Measurements from ENCODE around the gene KCNJ5.
"Not testable (repeated sequence)": the region's sequence is repeated elsewhere in the genome, so short reads cannot be mapped to it uniquely, and the experiment has no call there.

Gene KCNJ5

DNA sequence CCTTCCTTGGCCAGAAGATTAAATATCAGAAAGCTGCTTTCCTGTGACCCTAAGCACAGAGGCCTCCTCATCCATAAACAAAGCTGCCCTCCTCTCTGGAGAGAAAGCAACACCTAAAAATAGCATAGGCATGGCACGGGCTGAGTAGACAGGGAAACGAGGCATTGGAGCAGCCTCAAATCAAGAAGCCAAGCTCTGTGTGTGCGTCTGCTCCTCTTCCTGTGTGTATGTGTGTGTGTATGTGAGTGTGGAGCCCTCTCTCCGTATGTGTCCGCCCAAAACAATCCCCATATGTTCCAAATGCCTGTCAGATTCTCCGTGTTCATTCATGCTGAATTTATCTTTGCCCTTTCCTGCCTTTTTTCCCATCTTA lies 24.0 kb downstream of the KCNJ5 start:
- no peak for DNase-seq

DNA sequence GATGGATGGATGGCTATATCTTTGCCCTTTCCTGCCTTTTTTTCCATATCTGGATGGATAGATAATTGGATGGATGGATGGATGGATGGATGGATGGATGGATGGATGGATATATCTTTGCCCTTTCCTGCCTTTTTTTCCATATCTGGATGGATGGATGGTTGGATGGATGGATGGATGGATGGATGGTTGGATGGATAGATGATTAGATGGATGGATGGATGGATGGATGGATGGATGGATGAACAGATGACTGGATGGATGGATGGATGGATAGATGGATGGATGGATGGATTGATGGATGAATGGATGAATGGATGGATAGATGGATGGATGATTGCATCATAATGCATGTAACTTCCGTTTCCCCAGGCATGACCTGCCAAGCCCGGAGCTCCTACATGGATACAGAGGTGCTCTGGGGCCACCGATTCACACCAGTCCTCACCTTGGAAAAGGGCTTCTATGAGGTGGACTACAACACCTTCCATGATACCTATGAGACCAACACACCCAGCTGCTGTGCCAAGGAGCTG lies 24.9 kb downstream of the KCNJ5 start:
- no peak for DNase-seq

DNA sequence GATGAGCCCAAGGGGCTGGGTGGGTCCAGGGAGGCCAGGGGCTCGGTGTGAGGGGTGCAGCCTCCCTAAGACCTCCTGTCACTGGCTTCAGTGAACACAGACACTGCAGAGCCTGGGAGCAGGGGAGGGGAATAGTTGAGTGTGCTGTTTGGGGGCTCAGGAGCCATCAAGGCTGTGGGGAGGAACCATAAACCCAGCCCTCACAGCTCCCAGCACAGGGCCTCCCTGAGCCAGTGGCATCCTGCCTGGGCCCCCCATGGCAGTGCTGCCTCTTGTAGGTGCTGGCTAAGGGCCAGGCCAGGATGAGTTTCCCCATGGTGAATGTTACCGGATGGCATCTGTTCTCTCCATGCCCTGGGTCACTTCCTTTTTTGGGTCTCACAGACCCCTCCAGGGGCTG lies 25.5 kb downstream of the KCNJ5 start:
- no peak for DNase-seq

DNA sequence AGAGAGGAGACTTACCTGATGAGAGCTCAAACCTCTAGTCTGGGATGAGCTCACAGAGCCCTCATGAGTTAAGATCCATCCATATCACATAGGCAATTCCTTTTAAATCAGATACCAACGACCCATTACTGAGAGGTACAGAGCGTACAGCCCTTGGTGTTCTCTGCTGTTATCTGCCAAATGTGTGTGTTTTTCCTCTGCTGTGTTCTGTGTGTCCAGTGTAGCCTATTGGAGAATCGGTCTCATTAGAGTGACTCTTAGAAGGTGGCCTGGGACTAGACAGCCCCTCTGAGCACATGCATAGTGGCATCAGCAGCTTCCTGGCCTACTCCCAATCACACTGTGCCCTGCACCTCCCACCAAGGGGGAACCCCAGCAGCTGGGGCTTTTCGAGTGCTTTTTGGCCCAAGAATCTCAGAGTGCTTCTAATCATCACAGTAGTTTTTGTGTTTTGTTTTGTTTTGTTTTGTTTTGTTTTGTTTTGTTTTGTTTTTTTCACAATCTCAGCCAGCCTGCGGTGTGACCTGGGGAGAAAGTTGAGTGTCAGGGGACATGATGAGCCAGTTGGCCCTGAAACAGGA lies 26.1 kb downstream of the KCNJ5 start:
- no peak for DNase-seq

DNA sequence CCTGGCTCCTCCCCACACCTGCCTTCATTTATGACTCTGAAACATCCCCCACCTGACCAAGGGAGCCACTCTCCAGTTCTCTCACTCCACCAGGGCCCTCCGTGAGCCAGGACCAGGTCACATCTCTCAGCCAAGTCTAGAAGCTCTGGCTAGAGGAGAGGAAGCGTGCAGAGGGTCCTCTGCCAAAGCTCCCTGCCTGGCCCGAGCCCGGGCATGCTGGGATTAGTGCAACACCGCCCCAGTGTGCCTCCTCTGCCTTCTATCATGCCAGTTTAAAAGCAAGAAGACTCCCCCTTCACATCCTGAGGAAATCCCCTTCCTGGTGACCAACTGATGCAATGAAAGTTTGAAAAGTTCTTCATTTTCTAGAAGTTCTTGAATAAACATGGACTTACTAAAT lies 28.1 kb downstream of the KCNJ5 start:
- no peak for DNase-seq

DNA sequence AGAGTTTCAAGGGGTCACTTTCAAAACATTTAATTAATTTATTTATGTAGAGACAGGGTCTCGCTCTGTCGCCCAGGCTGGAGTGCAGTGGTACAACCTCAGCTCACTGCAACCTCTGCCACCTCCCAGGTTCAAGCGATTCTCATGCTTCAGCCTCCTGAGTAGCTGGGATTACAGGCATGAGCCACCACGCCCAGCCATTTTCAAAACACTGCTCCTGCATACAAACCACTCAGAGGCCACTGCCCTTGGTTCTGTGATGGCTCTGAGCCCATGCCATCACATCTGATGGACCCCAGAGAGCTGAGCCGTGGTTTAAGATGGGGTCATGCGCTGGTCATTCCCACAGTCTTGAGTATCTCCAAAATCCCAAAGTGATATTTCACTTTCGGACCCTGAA lies 28.5 kb downstream of the KCNJ5 start:
- DNase-seq: not testable (repeated sequence)

DNA sequence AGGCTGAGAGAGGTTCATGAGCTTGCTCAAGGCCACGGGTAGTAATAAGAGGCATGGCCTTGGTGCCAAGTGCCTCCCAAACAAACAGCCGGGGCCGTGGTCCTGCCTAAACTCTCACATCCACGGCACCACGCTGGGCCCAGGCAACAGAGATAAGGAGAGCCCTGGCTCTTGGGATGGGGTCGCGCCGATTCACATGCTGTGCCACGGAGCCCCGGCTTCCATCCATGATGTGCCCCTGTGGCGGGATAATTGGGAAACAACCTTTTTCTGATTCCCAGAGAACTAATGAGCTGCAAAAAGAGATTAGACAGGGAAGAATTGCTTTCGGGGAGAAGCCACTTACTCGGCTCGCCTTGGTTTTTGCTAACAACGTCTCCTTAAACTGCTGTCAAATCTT lies 29.5 kb downstream of the KCNJ5 start:
- no peak for DNase-seq

DNA sequence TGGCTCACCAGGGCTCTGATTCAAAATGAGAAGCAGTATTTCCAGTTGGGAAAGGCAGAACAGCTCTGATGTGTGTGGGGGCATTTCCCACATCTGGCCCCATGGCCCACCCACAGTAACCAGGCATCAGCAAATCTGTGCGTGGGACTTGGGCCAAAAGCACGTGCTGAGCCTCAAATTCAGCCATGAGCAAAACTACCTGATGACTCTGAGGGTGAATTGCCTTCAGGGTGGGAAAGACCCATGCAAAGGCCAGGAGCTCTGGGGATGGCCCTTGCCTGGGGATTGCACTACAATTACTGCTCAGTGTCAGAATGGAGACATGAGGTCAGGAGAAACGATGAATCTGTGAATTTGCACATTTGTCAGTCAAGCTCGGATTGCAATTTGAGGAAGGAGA lies 30.6 kb downstream of the KCNJ5 start:
- no peak for DNase-seq

DNA sequence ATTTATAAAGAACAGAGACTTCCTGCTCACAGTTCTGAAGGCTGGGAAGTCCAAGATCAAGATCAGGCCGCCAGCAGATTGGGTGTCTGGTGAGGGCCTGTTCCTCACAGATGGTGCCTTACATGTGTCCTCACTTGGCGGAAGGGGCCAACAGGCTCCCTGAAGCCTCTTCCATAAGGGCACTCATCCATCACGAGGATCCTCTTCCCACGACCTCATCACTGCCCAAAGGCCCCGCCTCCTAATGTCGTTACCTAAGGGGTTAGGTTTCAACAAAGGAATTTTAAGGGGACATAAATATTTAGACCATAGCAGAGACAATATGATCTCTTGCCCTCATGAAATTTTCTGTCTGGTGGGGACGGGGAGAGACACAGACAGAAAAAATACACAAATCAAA lies 32.9 kb downstream of the KCNJ5 start:
- DNase-seq: no peak

DNA sequence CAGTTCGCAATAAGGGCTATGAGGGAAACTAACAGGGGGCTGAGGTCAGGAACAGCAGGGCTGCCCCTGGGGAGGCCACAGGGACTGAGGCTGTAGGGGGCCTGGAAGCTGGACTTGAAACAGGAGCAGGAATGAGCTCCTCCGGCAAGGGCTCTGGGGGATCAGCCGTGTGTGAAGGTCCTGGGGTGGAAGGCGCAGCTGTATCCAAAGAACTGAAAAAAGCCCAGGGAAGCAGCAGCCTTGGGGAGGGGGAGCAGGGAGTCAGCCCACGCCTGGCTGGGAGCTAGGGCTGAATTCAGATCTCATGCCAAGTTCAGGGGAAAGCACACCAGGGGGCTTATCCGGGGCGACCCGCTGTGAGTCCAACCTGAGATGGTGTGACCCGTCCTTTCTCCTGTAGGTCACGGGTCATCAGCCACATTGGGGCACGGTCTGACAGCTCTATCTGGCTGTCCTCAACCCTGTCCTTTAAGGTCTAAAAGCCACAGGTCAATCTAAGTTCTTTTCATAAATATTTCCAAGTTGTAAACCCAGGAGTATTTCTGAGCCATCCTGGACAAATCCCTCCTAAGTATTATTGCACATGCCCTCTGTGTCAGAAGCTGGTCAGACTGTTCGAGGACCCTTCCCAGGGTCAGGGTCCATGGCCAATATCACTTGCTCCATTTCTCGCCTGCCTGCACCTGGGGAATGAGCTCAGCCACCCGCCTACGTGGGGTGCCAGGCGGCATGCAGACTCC lies 33.5 kb downstream of the KCNJ5 start:
- DNase-seq: no peak

DNA sequence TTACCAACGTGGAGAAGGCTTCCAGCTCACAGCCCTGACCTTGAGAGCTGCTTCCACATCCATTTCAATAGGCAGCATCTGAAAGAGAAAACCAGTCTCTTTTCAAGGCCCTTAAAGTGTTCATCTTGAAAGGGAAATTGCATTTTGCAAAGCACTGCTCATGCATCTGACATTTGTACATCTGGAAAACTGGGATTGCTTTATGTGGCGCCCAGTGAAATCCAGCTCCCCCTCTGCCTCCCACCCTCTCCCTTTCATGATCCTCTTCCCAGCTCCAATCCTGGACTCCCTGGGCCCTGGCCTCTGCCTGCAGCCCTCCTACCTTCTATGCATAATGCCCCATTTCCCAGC lies 34.1 kb downstream of the KCNJ5 start:
- no peak for DNase-seq

DNA sequence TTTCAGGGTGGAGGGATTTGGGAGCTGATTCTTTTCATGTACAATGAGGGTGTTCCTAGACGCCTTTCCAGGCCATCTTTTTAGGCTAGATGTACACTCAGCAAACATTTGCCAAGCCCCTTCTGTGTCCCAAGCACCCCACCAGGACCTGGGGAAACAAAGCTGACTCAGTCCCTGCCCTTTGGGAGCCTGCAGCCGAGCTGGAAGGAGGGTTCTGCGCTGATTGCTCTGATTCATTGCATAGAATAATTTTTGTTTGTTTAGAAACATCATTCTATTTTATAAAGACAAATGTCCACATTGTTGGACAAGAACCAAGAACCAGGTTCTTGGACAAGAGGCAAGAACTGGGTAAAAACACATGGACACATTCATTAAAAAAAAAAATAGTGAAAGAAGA lies 34.8 kb downstream of the KCNJ5 start:
- no peak for DNase-seq

DNA sequence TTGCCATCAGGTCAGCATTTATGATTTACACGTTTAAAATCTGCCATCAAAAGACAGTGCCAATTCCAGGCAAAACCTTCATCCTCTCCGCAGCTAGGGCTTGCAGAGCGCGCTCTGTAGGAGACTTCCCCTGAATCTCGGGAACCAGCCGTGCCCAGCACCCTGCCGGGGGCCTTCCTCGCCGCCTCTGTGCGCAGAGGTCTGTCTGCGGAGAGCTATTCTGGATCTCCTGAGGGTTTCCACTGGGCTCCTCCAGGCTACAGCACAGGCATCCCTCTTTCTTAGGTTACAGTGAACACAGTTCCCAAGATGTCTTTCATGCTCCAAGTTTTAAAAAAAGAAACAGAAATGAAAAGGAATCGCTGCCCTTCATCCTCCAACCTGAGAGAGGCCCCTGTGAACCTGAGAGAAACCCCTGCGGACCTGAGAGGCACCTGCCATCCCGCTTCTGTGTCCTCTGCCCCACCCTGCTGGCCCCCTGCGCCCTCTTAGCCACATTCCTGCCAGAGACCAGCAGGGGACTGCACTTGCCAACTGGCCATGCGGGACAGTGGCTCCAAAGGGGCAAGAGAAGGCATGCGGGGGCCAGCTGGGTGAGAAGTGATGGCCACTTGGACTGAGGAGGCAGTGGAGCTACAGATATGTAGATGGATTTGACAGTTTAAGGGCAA lies 35.4 kb downstream of the KCNJ5 start:
- no peak for DNase-seq

DNA sequence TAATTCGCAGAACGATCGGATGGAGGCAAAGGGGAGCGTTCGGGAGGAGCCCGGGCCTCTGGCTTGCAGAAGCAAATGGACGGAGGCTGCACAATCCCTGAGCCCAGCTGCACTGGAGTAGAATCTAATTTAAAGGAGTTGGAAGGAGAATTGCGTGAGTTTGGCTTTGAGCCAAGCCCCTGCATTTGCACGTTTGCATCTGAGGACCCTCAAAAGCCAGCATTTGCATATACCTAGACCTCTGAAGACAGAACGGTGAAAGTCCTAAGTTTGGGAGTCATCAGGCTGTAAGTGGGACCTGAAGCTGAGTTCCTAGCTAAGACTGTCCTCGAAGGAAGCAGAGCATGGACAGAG lies 35.9 kb downstream of the KCNJ5 start:
- no peak for DNase-seq

DNA sequence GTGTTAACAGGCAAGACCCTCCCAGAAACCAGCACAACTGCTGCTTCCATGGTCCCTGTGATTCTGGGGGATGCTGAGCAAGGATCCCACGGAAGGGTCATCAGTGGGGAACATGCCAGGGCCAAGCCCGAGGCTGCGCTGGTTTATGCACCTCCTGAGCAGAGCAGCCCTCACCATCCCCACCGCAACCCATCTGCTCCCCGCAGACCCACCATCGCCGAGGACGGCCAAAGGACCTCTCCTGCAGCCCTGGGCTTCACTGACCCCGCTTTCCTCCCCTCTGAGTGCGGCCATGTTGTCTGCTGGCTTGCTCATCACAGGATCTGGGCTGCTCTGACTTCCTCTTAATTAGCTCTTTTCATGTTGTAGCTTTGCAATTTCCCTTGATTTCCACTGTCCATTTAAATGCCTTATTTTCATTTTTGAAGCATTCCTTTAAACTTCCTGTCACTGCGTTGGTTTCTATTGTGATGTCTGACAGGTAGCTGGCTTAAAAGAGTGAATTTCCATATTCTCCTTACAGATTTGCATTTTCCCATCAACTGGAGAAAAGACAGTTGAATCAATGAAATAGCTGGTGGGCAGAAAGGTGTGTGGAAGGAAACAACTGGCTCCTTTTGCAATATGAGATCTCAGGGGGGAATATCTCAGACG lies 36.7 kb downstream of the KCNJ5 start:
- no peak for DNase-seq

DNA sequence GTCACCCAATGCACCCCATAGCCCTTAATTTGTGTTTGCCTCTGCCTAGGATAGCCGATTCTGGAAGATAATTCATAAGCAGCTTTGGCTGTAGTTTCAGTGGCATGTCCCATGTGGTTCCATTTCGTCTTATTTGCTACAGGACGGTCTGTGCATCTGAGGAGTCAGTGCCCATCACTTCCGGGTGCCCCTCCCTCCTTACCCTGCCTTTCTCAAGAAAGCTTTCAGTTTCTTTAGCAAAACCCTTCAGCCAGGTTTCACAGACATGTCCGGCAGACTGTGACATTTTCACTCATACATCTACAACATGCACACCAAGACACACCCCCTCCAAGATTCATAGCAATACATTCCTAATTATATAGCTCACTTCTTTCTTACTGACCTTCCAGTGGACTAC lies 37.2 kb downstream of the KCNJ5 start:
- DNase-seq: peak; percentile 16 to 23

DNA sequence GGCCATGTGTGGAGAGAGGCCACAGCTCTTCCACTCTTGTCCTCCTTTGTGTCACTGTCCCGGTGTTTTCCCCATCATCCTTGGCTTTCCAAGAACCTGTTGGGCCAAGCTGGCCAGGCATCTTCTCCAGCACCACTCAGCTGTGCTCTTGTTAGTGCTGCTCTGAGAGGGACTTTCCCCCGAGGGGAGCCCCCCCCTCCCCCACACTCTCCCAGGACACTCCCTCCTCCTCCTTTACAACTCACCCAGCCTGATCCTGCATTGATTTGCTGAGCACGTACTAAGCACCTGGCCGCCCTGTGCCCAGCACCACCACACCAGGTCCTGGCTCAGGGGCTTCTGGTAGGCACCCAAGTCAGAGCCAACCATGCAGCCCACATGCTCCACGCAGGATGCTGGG lies 38.3 kb downstream of the KCNJ5 start:
- no peak for DNase-seq

DNA sequence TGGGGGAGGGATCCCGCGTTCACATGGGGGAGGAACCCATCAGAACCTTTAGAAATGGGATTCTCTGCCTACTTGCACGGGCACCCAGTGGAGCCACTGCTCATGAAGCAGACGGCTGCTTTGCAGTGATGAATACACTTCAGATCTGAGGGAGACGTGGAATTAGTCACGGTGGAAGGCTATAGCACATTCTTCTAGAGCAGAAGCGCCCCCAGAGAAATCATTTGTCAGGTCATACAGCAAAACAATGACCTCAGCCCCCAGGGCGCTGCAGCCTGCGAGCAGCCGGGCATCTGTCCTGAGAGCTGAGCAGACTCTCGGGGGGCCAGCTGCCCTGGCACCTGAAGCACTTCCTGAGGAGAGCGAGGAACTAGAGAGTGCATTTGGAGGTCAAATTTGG lies 38.8 kb downstream of the KCNJ5 start:
- DNase-seq: no peak

DNA sequence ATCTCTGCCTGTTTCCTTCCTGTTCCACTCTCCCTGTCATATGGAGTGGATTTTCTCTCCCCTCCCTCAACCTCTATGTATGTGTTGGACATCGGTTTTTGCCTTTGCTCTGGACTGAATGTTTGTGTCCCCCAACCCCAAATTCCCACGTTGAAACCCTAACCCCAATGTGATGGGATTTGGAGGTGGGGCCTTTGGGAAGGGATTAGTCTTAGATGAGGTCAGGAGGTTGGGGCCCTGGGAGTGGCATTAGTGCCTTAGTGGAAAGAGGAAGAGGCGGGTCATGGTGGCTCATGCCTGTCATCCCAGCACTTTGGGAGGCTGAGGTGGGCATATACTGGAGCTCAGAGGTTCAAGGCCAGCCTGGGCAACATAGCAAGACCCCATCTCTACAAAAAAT lies 39.9 kb downstream of the KCNJ5 start:
- DNase-seq: no peak

DNA sequence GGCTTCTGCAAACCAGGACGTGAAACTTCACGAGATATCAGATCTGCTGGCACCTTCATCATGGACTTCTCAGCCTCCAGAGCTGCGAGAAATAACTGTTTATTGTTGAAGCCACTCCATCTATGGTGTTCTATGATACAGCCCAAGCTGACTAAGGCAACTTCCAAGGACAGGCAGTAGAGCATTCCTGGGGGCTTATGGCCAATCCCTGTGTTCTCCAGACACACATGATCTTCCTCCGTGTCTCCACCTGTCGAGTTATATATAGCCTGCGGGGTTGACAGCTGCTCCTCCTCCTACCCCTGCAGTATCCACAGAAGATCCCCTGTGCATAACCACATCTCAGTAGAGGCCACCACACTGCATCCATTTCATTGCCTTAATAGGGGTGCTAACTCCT lies 40.5 kb downstream of the KCNJ5 start:
- DNase-seq: no peak

DNA sequence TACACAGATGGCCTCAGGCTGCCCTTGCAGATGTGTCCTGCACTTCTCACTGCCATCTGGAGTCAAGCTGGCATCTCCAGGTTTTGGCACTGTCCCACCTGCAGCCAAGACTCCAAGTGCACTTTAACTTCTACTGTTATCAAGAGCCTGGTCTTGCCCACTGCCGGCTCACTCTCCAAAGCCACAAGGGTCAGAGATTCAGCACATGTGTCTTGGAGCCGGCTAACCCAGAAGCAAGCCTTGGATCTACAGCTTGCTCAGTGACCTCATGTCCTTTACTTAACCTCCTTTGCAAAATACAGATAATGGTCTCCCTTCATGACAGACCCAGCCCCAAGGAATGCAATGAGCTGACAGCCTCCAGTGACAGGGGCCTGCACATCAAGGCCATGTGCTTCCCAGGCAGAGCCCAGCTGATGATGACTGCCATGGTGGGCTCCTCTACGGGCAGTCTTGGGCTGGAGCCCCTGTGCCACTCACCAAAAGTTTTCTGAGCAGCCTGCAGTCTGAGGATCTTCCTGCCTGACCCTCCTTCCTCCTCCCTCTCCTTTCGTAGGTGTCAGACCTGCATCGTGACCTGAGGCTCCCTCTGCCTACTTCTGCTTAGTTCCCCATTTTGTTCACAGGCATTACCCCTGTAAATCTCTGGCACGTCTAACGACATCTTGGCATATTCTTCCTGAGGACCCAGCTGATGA lies 42.5 kb downstream of the KCNJ5 start:
- no peak for DNase-seq

DNA sequence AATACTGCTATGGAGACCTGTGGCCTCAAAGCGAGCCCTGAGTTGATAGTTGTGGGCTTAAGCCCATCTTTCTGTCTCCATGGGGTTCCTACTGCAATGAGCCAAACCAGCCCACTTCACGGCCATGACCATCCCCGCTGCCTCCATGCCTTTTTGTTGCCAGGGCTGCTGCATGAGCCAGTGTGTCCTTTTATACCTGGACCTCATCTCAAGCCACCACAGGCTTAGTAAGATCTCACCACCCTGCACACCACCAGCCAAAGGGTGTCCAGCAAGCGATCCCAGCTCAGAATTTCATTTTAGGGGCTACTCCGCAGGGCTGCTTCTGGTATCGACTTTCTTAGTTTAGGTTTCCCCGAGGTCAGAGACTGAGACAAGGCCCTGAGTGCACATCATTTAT lies 43.2 kb downstream of the KCNJ5 start:
- DNase-seq: no peak

DNA sequence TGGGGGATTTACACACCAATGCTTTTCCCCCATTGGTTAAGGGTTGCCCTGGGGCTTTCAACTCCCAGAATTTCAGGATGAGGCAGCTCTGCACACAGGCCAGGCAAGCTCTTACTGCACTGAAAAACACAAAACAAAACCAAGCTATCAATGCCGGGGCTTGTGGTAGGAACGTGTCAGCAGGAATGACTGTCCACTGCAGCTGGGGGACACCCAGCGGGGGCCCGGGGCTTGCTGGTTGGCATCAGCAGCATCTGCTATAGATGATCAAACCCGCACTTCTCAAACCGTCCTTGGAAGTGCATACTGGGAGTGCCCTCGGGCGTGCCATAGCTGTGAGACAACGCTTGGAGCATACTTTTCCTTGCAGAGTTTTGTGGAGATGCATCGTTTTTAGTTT lies 43.8 kb downstream of the KCNJ5 start:
- DNase-seq: no peak
